K562 (cell line): ENCODE data around the gene FDX1. TPM values are rescaled to one million over a fixed set of nuclear protein-coding genes. Genes with fewer than 3 reads are reported as not detected.
"Not testable (repeated sequence)": the region's sequence is repeated elsewhere in the genome, so short reads cannot be mapped to it uniquely, and the experiment has no call there.

Experiments used
- ATAC-seq: fragments of 200-7000 bp; cut with Tn5 transposase; 3 replicates; pipeline ENCODE4 v1.9.1; 2020; ENCODE audit warnings: moderate library complexity
- BruUV-seq: library from RNA; stranded (reverse); fragments of 400-500 nt; replicated peaks from 2 replicates; lab custom pipeline; 2021; lab: Mats Ljungman, UMichigan
- CTCF ChIA-PET: fragments of 300-600 bp; formaldehyde crosslinking; extraction: SDS; loops from one replicate; lab custom pipeline; 2021; ENCODE audit warnings: low intra/inter-chr PET ratio; lab: Yijun Ruan, JAX
- POLR2A ChIA-PET: fragments of 300-600, 350-650 bp; sonication (Branson Sonifier 250); formaldehyde crosslinking; extraction: SDS; loops from one replicate; lab custom pipeline; 2021; ENCODE audit warnings: antibody characterized with exemption, inconsistent platforms; lab: Yijun Ruan, JAX
- DNase-seq, 4 experiments: peaks; one replicate each; pipeline versions ENCODE4 v3.0.0 to v3.0.0-alpha.2; 2011 to 2018; ENCODE audit warnings: low spot score in 3 of 4, mixed read lengths in 3 of 4; ENCODE audit errors: extremely low read depth in 1 of 4
- FAIRE-seq: peaks from 2 replicates; lab custom pipeline; 2011; peaks lifted over from hg19 to GRCh38; lab: Jason Lieb, UNC
- H2AFZ ChIP-seq: 2 replicates; pipeline ENCODE4 v1.6.0; 2011; ENCODE audit warnings: low read depth, low read length, control low read depth, inconsistent platforms
- H3K27ac ChIP-seq: fragments of 200-600 bp; 3 replicates; pipeline ENCODE4 v1.8.0; 2011; ENCODE audit warnings: low read depth, mild to moderate bottlenecking, control low read depth, inconsistent platforms, low read length, moderate library complexity, mixed read lengths; ENCODE audit errors: extremely low read depth
- H3K27me3 ChIP-seq, 2 experiments: fragments of 300-600 bp in 1 of 2; 2 replicates in 1 of 2; 3 replicates in 1 of 2; pipeline versions ENCODE4 v1.6.0 to v1.8.0; 2011; ENCODE audit warnings: inconsistent platforms in 2 of 2, low read length in 2 of 2, mild to moderate bottlenecking in 1 of 2, mixed read lengths in 1 of 2, moderate library complexity in 1 of 2; ENCODE audit not compliant: control insufficient read depth in 2 of 2, insufficient read depth in 2 of 2
- H3K36me3 ChIP-seq: fragments of 300-600 bp; 3 replicates; pipeline ENCODE4 v1.8.0; 2011; ENCODE audit warnings: mild to moderate bottlenecking, low read length, inconsistent platforms; ENCODE audit not compliant: control insufficient read depth, insufficient read depth
- H3K4me1 ChIP-seq, 2 experiments: fragments of 200-600 bp in 1 of 2; replicated peaks in 1 of 2; 2 replicates in 1 of 2; 3 replicates in 1 of 2; pipeline versions ENCODE4 v1.5.1 to v1.8.0; 2011; ENCODE audit warnings: inconsistent platforms in 2 of 2, low read length in 2 of 2, mild to moderate bottlenecking in 1 of 2, mixed read lengths in 1 of 2, moderate library complexity in 1 of 2; ENCODE audit not compliant: control insufficient read depth in 2 of 2, insufficient read depth in 2 of 2
- H3K4me2 ChIP-seq: 2 replicates; pipeline ENCODE4 v1.6.1; 2011; ENCODE audit warnings: low read length, control low read depth, inconsistent platforms, mixed read lengths; ENCODE audit not compliant: insufficient read depth
- H3K4me3 ChIP-seq: fragments of 200-600 bp; sonication (generic), shearing (Covaris generic); 2 replicates; pipeline ENCODE4 v1.5.1; 2016; ENCODE audit warnings: control low read depth, inconsistent platforms
- H3K79me2 ChIP-seq: fragments of 200-600 bp; 3 replicates; pipeline ENCODE4 v1.8.0; 2011; ENCODE audit warnings: low read length, inconsistent platforms; ENCODE audit not compliant: control insufficient read depth, insufficient read depth
- H3K9ac ChIP-seq, 2 experiments: 2 replicates each; pipeline versions ENCODE4 v1.6.0 to v1.6.1; 2011; ENCODE audit warnings: low read depth in 2 of 2, low read length in 2 of 2, control low read depth in 1 of 2, inconsistent platforms in 1 of 2, mild to moderate bottlenecking in 1 of 2, mixed read lengths in 1 of 2; ENCODE audit not compliant: insufficient read depth in 1 of 2
- H3K9me1 ChIP-seq: one replicate; pipeline ENCODE4 v1.6.0; 2011; ENCODE audit warnings: inconsistent platforms, mild to moderate bottlenecking, low read length, moderate library complexity; ENCODE audit not compliant: control insufficient read depth, insufficient read depth
- H3K9me3 ChIP-seq: replicated peaks from 2 replicates; pipeline ENCODE4 v1.5.1; 2011; ENCODE audit warnings: low read depth, low read length, inconsistent platforms; ENCODE audit not compliant: control insufficient read depth, insufficient read depth
- H4K20me1 ChIP-seq: replicated peaks from 2 replicates; pipeline ENCODE4 v1.6.1; 2011; ENCODE audit warnings: low read length, inconsistent platforms, mixed read lengths; ENCODE audit not compliant: control insufficient read depth, insufficient read depth
- C11orf30 ChIP-seq: fragments of 450-650 bp; IDR thresholded peaks from 2 replicates; pipeline ENCODE4 v1.6.1; 2016; ENCODE audit warnings: low read depth, mild to moderate bottlenecking
- MAFF ChIP-seq: IDR thresholded peaks from 2 replicates; pipeline ENCODE4 v1.6.1; 2012; ENCODE audit warnings: low read length, improper control_type of control experiment
- MAFG ChIP-seq: fragments of 450-650 bp; conservative IDR thresholded peaks from 2 replicates; pipeline ENCODE4 v1.6.1; 2016; ENCODE audit warnings: missing genetic modification characterization, missing compliant biosample characterization
- MAFK ChIP-seq: IDR thresholded peaks from 2 replicates; pipeline ENCODE4 v1.6.1; 2011; ENCODE audit warnings: low read length, improper control_type of control experiment
- ZNF316 ChIP-seq: fragments of 450-650 bp; IDR thresholded peaks from 2 replicates; pipeline ENCODE4 v1.6.1; 2016
- WGBS: fragments of 100-300 bp; shearing (Covaris generic); methylation state at CpG from one replicate; pipeline ENCODE4 v1.1.6; 2016; ENCODE audit warnings: low coverage, mixed read lengths; ENCODE audit not compliant: insufficient coverage; ENCODE audit errors: missing lambda C conversion rate; 5-methylcytosine and 5-hydroxymethylcytosine counted together
- in situ Hi-C: fragments of 300-500 bp; cut with MboI; formaldehyde crosslinking; loops from 4 replicates; pipeline ENCODE4 v1.15.0; 2018; ENCODE audit warnings: inconsistent platforms, mixed read lengths
- intact Hi-C: fragments of 100-400 bp; cut with micrococcal nuclease; formaldehyde crosslinking; loops from 2 replicates; pipeline ENCODE4 v1.14.2; 2022
- polyA plus RNA-seq, 8 experiments: library from polyadenylated mRNA; depleted of rRNA in 4 of 8; stranded (reverse) in 5 of 8; unstranded in 3 of 8; fragments of >200 nt; fragmentation: Nextera tagmentation in 2 of 8; fragmentation: Illumina TruSeq in 1 of 8; extraction: Ambion mirVana in 2 of 8; extraction: Trizol in 1 of 8; gene quantifications; 2 replicates each; pipeline versions ENCODE4 v1.2.1 to v1.2.3, GENCODE V29; 2011 to 2014; ENCODE audit warnings: inconsistent platforms in 1 of 8, missing spikeins in 1 of 8
- total RNA-seq, 7 experiments: library from RNA; depleted of rRNA in 6 of 7; stranded (reverse); fragments of >200 nt in 6 of 7; fragmentation: Illumina TruSeq in 2 of 7; extraction: Trizol in 2 of 7; gene quantifications; 2 replicates each; pipeline versions ENCODE4 v1.2.1 to v1.2.3, GENCODE V29; 2011 to 2021; ENCODE audit warnings: low replicate concordance in 1 of 7

Gene FDX1
- total and polyA plus RNA-seq, 9 of the 15 experiments (the other 6 are each of a cell fraction or from before 2014, with no cell fraction given), result 6.4 to 14.3 (median 11.4) TPM

- CTCF ChIA-PET, H3K4me1 ChIP-seq, H4K20me1 ChIP-seq, H3K36me3 ChIP-seq, FAIRE-seq, H3K9me1 ChIP-seq, H3K27me3 ChIP-seq, H3K79me2 ChIP-seq, BruUV-seq, ATAC-seq, H3K4me3 ChIP-seq, H3K9me3 ChIP-seq, H3K9ac ChIP-seq, intact Hi-C loops, in situ Hi-C loops, H3K27ac ChIP-seq, DNase-seq, H3K4me2 ChIP-seq, H2AFZ ChIP-seq: not testable (repeated sequence)
- POLR2A ChIA-PET, result interaction anchor here (1.3 kb wide), 1 partner anchor 11 kb away, joined by 3 read pairs; no protein-coding TSS in a partner anchor
- WGBS, result 5% methylated on average over 8 of the region's 8 CpGs
These were observed 32.0 kb upstream of the FDX1 start for GRCh38 chr11:110397668-110398286.

- POLR2A ChIA-PET, H3K36me3 ChIP-seq, H3K79me2 ChIP-seq, H3K9me3 ChIP-seq, FAIRE-seq: not testable (repeated sequence)
- TF ChIP-seq MAFF (peak; percentile 33; the same call in 1 of the 2 replicates), MAFK (peak; percentile 44; the same call in 1 of the 2 replicates), ZNF316 (peak; percentile 63), MAFG (tag) (peak; percentile 48; the same call in 1 of the 2 replicates), C11orf30 (peak; percentile 23; the same call in 1 of the 2 replicates)
- TF ChIP-seq, all 486 proteins: peak for 5; not testable (repeated sequence) for 481
- ATAC-seq, BruUV-seq, in situ Hi-C loops, H3K4me3 ChIP-seq, intact Hi-C loops, H4K20me1 ChIP-seq, H3K4me1 ChIP-seq, H3K9me1 ChIP-seq, H3K4me2 ChIP-seq, DNase-seq, H3K27me3 ChIP-seq, H2AFZ ChIP-seq, CTCF ChIA-PET, H3K27ac ChIP-seq, H3K9ac ChIP-seq: not testable (repeated sequence)
- WGBS, result 4% methylated on average over 5 of the region's 5 CpGs
These were observed 26.2 kb upstream of the FDX1 start for GRCh38 chr11:110403585-110403984.

DNA sequence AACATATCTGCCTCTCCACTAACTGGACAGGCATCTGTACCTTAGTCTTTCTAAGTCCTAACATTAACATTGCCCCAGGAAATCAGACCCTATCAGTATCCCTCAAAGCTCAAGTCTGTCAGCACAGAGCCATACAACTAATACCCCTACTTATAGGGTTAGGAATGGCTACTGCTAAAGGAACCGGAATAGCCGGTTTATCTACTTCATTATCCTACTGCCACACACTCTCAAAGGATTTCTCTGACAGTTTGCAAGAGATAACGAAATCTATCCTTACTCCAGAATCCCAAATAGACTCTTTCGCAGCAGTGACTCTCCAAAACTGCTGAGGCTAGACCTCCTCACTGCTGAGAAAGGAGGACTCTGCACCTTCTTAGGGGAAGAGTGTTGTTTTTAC lies 24.1 kb upstream of the FDX1 start:
- H3K27me3 ChIP-seq, H4K20me1 ChIP-seq, H3K27ac ChIP-seq, DNase-seq, H3K9ac ChIP-seq, FAIRE-seq, H3K4me2 ChIP-seq, H3K79me2 ChIP-seq, H3K9me1 ChIP-seq, H3K4me1 ChIP-seq, ATAC-seq, H2AFZ ChIP-seq, intact Hi-C loops, BruUV-seq, in situ Hi-C loops, H3K9me3 ChIP-seq, H3K36me3 ChIP-seq, H3K4me3 ChIP-seq, CTCF ChIA-PET: not testable (repeated sequence)
- POLR2A ChIA-PET, result interaction anchor here (0.6 to 0.7 kb wide), 2 partner anchors 86 to 155 kb away, joined by 3 read pairs; no protein-coding TSS in a partner anchor
- 15% methylated on average over 4 of the region's 4 CpGs for WGBS
